Left lobe of liver (tissue), 1 donor: ENCODE measurements around the gene ITSN2. TPM values are rescaled to one million over a fixed set of nuclear protein-coding genes. Genes with fewer than 3 reads are reported as not detected.

Source experiments
- total RNA-seq: library from RNA; stranded (reverse); gene quantifications from one replicate; pipeline ENCODE4 v1.2.1, GENCODE V29; 2021
- donor health status: DM: no; HTN: yes; CAD: no.

Gene ITSN2
- total RNA-seq, 1 donor from 2014 or later: 21.7 TPM

Other genes with a start within 250 kb of the ITSN2 start
- gene PFN4, start 237.2 kb downstream of the ITSN2 start, total RNA-seq: 0.45 TPM
- gene FAM228B, start 237.1 kb downstream of the ITSN2 start, total RNA-seq: 2.6 TPM
- gene FAM228A, start 185.5 kb downstream of the ITSN2 start, total RNA-seq: 0.20 TPM
- 11.2 TPM for gene NCOA1, start 130.7 kb upstream of the ITSN2 start, total RNA-seq